Muscle layer of colon (tissue), 2 donors: ENCODE results near the gene RNF40.

ENCODE experiments used
- H3K27ac ChIP-seq: one replicate; pipeline ENCODE4 v1.7.0; 2013; ENCODE audit warnings: low read depth, mild to moderate bottlenecking, low read length, moderate library complexity
- H3K27me3 ChIP-seq, 2 donors: one replicate each; pipeline ENCODE4 v1.7.0; 2013; ENCODE audit warnings: low read length in 2 of 2, mild to moderate bottlenecking in 2 of 2; ENCODE audit not compliant: insufficient read depth in 2 of 2, control insufficient read depth in 1 of 2
- H3K36me3 ChIP-seq: one replicate; pipeline ENCODE4 v1.7.0; 2013; ENCODE audit warnings: mild to moderate bottlenecking, low read length; ENCODE audit not compliant: insufficient read depth
- H3K4me1 ChIP-seq: one replicate; pipeline ENCODE4 v1.7.0; 2013; ENCODE audit warnings: mild to moderate bottlenecking, low read length; ENCODE audit not compliant: insufficient read depth
- H3K4me3 ChIP-seq, 2 donors: one replicate each; pipeline ENCODE4 v1.7.0; 2013; ENCODE audit warnings: low read length in 2 of 2, low read depth in 1 of 2, mild to moderate bottlenecking in 1 of 2, moderate library complexity in 1 of 2
- H3K9ac ChIP-seq: one replicate; pipeline ENCODE4 v1.7.0; 2013; ENCODE audit warnings: low read length
- H3K9me3 ChIP-seq: one replicate; pipeline ENCODE4 v1.7.0; 2013; ENCODE audit warnings: mild to moderate bottlenecking, low read length
- donor health status: abdominal sarcoma.
- donor health status: Adenocarcinoma of cecum.

RNF40 gene

DNA sequence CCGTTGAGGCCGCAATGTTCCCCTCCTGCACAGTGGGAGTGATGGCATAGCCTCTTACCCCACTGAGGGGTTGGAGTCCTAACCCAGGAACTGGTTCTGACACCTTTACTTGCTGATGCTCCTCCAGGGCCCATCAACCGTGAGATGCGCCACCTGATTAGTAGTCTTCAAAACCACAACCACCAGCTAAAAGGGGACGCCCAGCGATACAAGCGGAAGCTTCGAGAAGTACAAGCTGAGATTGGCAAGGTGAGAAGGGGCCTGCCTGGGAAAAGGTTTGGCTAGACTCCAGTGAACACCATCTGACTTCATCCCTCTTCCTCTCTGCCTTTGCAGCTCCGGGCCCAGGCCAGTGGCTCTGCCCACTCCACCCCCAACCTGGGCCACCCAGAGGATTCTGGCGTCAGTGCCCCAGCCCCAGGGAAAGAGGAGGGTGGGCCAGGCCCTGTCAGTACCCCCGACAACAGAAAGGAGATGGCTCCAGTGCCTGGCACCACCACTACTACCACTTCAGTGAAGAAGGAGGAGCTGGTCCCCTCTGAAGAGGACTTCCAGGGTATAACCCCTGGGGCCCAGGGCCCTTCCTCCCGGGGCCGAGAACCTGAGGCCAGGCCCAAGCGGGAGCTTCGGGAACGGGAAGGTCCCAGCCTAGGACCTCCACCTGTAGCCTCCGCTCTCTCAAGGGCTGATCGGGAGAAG lies 5.8 kb downstream of the RNF40 start:
- Histone ChIP-seq H3K9ac (no peak overlapping the region), H3K4me1 (peaks cover 16% of the 10 kb centered on the region), H3K9me3 (no peaks in the 10 kb centered on the region), H3K27ac (no peak overlapping the region), H3K27me3 (no peaks in the 10 kb centered on the region), H3K36me3 (peaks cover 99% of the 10 kb centered on the region), H3K4me3 (no peak overlapping the region)

DNA sequence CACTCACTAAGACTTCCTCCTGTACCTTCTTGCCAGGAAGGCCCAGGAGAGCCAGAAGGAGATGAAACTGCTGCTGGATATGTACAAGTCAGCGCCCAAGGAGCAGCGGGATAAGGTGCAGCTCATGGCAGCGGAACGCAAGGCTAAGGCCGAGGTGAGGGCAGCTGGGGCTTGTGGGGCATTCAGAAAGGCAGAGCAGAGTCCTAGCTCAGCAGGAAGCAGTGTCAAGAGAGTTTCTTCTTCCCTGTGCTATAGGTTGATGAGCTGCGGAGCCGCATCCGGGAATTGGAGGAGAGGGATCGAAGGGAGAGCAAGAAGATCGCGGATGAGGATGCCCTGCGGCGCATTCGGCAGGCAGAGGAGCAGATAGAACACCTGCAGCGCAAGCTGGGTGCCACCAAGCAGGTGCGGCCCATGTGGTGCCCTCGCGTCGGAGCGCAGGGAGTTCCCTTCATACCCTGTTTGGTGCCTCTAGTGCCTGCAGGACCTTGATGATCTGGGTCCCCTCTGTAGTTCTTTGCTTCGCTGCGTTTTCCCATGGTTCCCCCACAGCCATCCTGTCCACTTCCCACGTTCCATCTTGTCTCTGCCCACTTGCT lies 6.6 kb downstream of the RNF40 start:
- H3K4me3 ChIP-seq, result no peak overlapping the region
- no peaks in the 10 kb centered on the region for H3K9me3 ChIP-seq
- H3K27me3 ChIP-seq, result no peaks in the 10 kb centered on the region
- H3K27ac ChIP-seq, result no peak overlapping the region
- H3K36me3 ChIP-seq, result peaks cover 98% of the 10 kb centered on the region
- no peak overlapping the region for H3K9ac ChIP-seq
- peaks cover 8% of the 10 kb centered on the region for H3K4me1 ChIP-seq

DNA sequence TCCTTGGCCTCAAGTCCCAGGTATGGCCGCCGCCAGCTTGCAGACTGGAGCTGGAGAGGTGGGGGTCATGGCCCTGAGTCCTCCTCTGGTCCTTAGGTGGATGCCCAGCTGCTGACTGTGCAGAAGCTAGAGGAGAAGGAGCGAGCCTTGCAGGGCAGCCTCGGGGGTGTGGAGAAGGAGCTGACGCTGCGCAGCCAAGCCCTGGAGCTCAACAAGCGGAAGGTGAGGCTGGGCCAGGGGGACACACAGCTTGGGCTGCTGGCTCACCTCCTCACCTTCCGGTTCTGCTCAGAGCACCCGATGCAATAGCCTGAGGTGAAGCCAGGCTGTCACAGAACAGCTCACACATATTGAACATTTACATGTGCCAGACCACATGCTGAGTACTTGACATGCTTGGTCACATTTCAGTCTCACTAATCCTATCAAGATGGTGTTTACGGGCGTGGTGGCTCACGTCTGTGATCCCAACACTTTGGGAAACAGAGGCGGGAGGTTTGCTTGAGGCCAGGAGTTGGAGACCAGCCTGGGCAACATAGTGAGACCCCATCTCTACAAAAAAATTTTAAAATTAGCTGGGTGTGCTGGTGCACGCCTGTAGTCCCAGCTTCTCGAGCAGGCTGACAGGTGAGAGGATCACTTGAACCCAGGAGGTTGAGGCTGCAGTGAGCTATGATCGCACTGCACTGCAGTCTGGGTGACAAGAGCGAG lies 7.4 kb downstream of the RNF40 start:
- peaks cover 98% of the 10 kb centered on the region for H3K36me3 ChIP-seq
- H3K9me3 ChIP-seq, result no peaks in the 10 kb centered on the region
- no peak overlapping the region for H3K9ac ChIP-seq

DNA sequence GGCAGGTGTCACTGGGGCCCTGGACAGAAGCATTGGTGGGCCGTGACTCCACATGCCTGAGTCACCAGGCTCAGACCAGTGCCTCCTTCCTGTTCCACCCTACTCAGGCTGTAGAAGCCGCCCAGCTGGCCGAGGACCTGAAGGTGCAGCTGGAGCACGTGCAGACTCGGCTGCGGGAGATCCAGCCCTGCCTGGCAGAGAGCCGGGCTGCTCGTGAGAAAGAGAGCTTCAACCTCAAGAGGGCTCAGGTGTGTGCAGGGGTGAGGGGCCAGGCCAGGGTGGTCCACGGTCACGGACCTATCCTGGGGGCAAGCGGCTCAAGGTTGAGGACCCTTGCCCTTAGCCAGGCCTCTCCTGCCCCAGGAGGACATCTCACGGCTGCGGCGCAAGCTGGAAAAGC lies 9.6 kb downstream of the RNF40 start:
- no peaks in the 10 kb centered on the region for H3K27me3 ChIP-seq
- H3K9ac ChIP-seq, result no peak overlapping the region
- peaks cover 76% of the 10 kb centered on the region for H3K36me3 ChIP-seq
- H3K9me3 ChIP-seq, result no peaks in the 10 kb centered on the region
- no peak overlapping the region for H3K27ac ChIP-seq
- H3K4me1 ChIP-seq, result peaks cover 18% of the 10 kb centered on the region
- no peak overlapping the region for H3K4me3 ChIP-seq

More for the DNA sequence above, 7.4 kb downstream of the RNF40 start:
- Histone ChIP-seq H3K27ac (no peak overlapping the region), H3K4me1 (peaks cover 4% of the 10 kb centered on the region), H3K27me3 (no peaks in the 10 kb centered on the region), H3K4me3 (no peak overlapping the region)

DNA sequence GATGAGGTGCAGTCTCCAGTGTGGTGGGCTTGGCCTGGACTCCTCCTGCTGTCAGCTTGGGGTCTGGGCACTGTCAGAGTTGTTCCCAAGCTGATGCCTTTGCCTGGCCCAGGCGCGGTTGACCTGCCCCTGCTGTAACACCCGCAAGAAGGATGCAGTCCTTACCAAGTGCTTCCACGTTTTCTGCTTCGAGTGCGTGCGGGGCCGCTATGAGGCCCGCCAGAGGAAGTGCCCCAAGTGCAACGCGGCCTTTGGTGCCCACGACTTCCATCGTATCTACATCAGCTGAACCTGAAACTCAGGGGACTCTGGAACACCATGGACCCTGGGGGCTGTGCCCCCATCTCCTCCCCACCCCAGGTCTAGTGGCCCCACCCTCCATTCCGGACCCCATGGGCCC lies 11.7 kb downstream of the RNF40 start:
- Histone ChIP-seq H3K4me1 (peaks cover 25% of the 10 kb centered on the region), H3K36me3 (peaks cover 55% of the 10 kb centered on the region), H3K27me3 (no peaks in the 10 kb centered on the region), H3K4me3 (no peak overlapping the region), H3K9ac (no peak overlapping the region), H3K27ac (no peak overlapping the region), H3K9me3 (no peaks in the 10 kb centered on the region)

DNA sequence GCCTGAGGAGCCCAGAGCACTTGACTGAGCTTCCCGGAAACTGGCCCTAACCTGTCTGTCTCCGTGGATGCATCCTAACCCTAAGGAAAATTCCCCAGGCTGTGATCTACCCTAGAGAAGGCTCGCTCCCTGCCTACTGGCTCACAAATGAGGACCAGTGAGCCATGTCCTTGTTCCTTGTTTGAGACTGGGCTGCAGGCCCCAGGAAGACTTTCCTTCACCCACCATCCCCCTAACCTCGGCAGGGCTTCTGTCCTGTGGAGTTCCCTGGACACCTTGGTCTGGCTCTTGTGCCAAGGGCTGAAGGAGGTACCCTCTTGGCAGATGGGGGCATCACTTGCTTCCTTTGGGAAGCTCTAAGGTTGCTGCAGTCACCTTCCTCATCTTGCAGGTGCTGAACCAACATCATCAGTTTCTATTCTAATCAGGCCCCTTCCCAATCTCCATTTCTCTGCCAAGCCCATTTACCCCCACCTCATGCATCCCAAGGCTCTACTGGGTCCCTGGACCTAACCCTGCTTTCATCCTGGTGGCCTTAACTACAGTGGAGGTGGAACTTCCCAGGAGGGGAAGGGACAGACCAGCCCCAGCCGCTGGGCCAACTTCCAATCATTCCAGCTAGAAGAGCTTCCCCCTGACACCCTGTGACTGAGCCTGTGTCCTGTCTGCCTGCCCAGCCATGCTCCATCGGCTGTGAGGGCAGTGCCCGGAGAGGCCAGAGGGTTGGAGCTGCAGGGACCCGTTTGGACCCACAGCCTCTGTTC lies 12.4 kb downstream of the RNF40 start:
- Histone ChIP-seq H3K27me3 (no peaks in the 10 kb centered on the region), H3K9me3 (no peaks in the 10 kb centered on the region), H3K4me1 (peaks cover 25% of the 10 kb centered on the region), H3K27ac (peak overlapping the region; percentile 81), H3K9ac (peak overlapping the region; percentile 53), H3K36me3 (peaks cover 48% of the 10 kb centered on the region), H3K4me3 (peak overlapping the region; percentile 66 to 83)

GRCh38 chr16:30775131-30775391 lies 12.9 kb downstream of the RNF40 start:
- H3K27ac ChIP-seq, result peak overlapping the region; percentile 81
- H3K4me3 ChIP-seq, result peak overlapping the region; percentile 66 to 83
- no peaks in the 10 kb centered on the region for H3K9me3 ChIP-seq
- peaks cover 42% of the 10 kb centered on the region for H3K36me3 ChIP-seq
- peaks cover 25% of the 10 kb centered on the region for H3K4me1 ChIP-seq
- H3K9ac ChIP-seq, result peak overlapping the region; percentile 53
- H3K27me3 ChIP-seq, result no peaks in the 10 kb centered on the region

- Histone ChIP-seq H3K36me3 (peaks cover 37% of the 10 kb centered on the region), H3K9me3 (no peaks in the 10 kb centered on the region), H3K4me1 (peaks cover 25% of the 10 kb centered on the region), H3K4me3 (peak overlapping the region; percentile 66 to 83), H3K27me3 (no peaks in the 10 kb centered on the region), H3K27ac (peak overlapping the region; percentile 81), H3K9ac (peak overlapping the region; percentile 53)
Measured at GRCh38 chr16:30775392-30776188, 13.5 kb downstream of the RNF40 start.

- Histone ChIP-seq H3K9me3 (no peaks in the 10 kb centered on the region), H3K36me3 (peaks cover 31% of the 10 kb centered on the region), H3K4me3 (no peak overlapping the region), H3K27me3 (no peaks in the 10 kb centered on the region), H3K4me1 (peaks cover 25% of the 10 kb centered on the region), H3K27ac (no peak overlapping the region), H3K9ac (no peak overlapping the region)
Measured at GRCh38 chr16:30777591-30778297, 15.6 kb downstream of the RNF40 start.

- H3K36me3 ChIP-seq, result peaks cover 30% of the 10 kb centered on the region
Measured at GRCh38 chr16:30778549-30779244, 16.6 kb downstream of the RNF40 start.

More at GRCh38 chr16:30778549-30779244, 16.6 kb downstream of the RNF40 start:
- Histone ChIP-seq H3K9me3 (no peaks in the 10 kb centered on the region), H3K27me3 (no peaks in the 10 kb centered on the region), H3K27ac (no peak overlapping the region), H3K4me1 (peaks cover 25% of the 10 kb centered on the region), H3K9ac (no peak overlapping the region), H3K4me3 (no peak overlapping the region)
